OCI-LY7 (cell line): ENCODE measurements around the gene KRT3. TPM values are rescaled to one million over a fixed set of nuclear protein-coding genes. Genes with fewer than 3 reads are reported as not detected.

Experiments used
- BruUV-seq: library from RNA; stranded (reverse); fragments of 400-500 nt; replicated peaks from 2 replicates; lab custom pipeline; 2021; lab: Mats Ljungman, UMichigan
- CTCF ChIA-PET: fragments of 300-600 bp; sonication (Branson Sonifier 250); formaldehyde crosslinking; loops from one replicate; lab custom pipeline; 2022; ENCODE audit warnings: antibody characterized with exemption; ENCODE audit not compliant: unreplicated experiment; lab: Charles Lee
- POLR2A ChIA-PET: fragments of 300-600 bp; sonication (Branson Sonifier 250); formaldehyde crosslinking; loops from one replicate; lab custom pipeline; 2022; ENCODE audit warnings: antibody characterized with exemption; lab: Charles Lee
- DNase-seq: peaks from one replicate; pipeline ENCODE4 v3.0.0-alpha.2; 2015; ENCODE audit warnings: low spot score
- H2AFZ ChIP-seq: fragments of 200-600 bp; sonication (generic), shearing (Covaris generic); 2 replicates; pipeline ENCODE4 v1.6.1; 2014; ENCODE audit warnings: mild to moderate bottlenecking, antibody characterized with exemption, low read length, moderate library complexity
- H3K27ac ChIP-seq: fragments of 200-600 bp; sonication (generic); 2 replicates; pipeline ENCODE4 v1.5.1; 2014; ENCODE audit warnings: mixed run types, low read depth, mild to moderate bottlenecking, moderate library complexity, low read length, inconsistent platforms; ENCODE audit not compliant: poor library complexity, severe bottlenecking
- H3K36me3 ChIP-seq: fragments of 200-600 bp; sonication (generic); 2 replicates; pipeline ENCODE4 v1.6.1; 2014; ENCODE audit warnings: mild to moderate bottlenecking, antibody characterized with exemption, low read length, moderate library complexity, mixed read lengths; ENCODE audit not compliant: insufficient read depth
- H3K4me1 ChIP-seq: fragments of 200-600 bp; sonication (generic); 2 replicates; pipeline ENCODE4 v1.5.1; 2014; ENCODE audit warnings: mild to moderate bottlenecking, low read length; ENCODE audit not compliant: insufficient read depth, poor library complexity, severe bottlenecking
- H3K4me2 ChIP-seq: fragments of 200-600 bp; sonication (generic); 2 replicates; pipeline ENCODE4 v1.6.1; 2014; ENCODE audit warnings: mild to moderate bottlenecking, low read length
- H3K4me3 ChIP-seq: fragments of 200-600 bp; sonication (generic); 2 replicates; pipeline ENCODE4 v1.5.1; 2014; ENCODE audit warnings: mild to moderate bottlenecking, low read depth, low read length; ENCODE audit not compliant: poor library complexity, severe bottlenecking
- H3K79me2 ChIP-seq: fragments of 200-600 bp; sonication (generic); 2 replicates; pipeline ENCODE4 v1.6.1; 2016; ENCODE audit warnings: low read depth, mild to moderate bottlenecking, low read length, moderate library complexity, mixed read lengths; ENCODE audit not compliant: insufficient read depth
- H3K9me2 ChIP-seq: fragments of 200-600 bp; sonication (generic); 2 replicates; pipeline ENCODE4 v1.6.1; 2016; ENCODE audit warnings: mild to moderate bottlenecking, low read length, mixed read lengths; ENCODE audit not compliant: insufficient read depth
- H3K9me3 ChIP-seq: fragments of 200-600 bp; sonication (generic); 2 replicates; pipeline ENCODE4 v1.6.1; 2014; ENCODE audit warnings: mild to moderate bottlenecking, mixed run types, low read length, mixed read lengths
- H4K20me1 ChIP-seq: fragments of 200-600 bp; sonication (generic); 2 replicates; pipeline ENCODE4 v1.6.1; 2014; ENCODE audit warnings: mild to moderate bottlenecking, antibody characterized with exemption, low read length, moderate library complexity, mixed read lengths; ENCODE audit not compliant: insufficient read depth
- EZH2phosphoT487 ChIP-seq: fragments of 200-600 bp; sonication (generic); IDR thresholded peaks from 2 replicates; pipeline ENCODE4 v1.6.1; 2018; ENCODE audit warnings: low read depth, borderline replicate concordance, mild to moderate bottlenecking, mixed run types, antibody characterized with exemption, low read length, moderate library complexity, mixed read lengths
- intact Hi-C: fragments of 100-400 bp; cut with micrococcal nuclease; formaldehyde crosslinking; loops from one replicate; pipeline ENCODE4 v1.10.0; 2022; ENCODE audit not compliant: unreplicated experiment
- total RNA-seq, 2 experiments: library from RNA; depleted of rRNA in 1 of 2; stranded (reverse); fragments of >200 nt in 1 of 2; shearing (Covaris generic) in 1 of 2; gene quantifications; 2 replicates each; pipeline ENCODE4 v1.2.3, GENCODE V29; 2014 to 2022
- TF ChIP-seq, protein P1 (sequence below): fragments of 200-600 bp; sonication (generic); conservative IDR thresholded peaks from 2 replicates; pipeline ENCODE4 v1.5.1; 2014; ENCODE audit warnings: mild to moderate bottlenecking, antibody characterized with exemption, low read length, moderate library complexity, mixed read lengths

KRT3 gene
- total RNA-seq, 2 experiments from 2014 or later, result not detected

GRCh38 chr12:52777566-52777965, 18.4 kb downstream of the KRT3 start:
- no peak for TF ChIP-seq EZH2phosphoT487
- TF ChIP-seq, protein P1, sequence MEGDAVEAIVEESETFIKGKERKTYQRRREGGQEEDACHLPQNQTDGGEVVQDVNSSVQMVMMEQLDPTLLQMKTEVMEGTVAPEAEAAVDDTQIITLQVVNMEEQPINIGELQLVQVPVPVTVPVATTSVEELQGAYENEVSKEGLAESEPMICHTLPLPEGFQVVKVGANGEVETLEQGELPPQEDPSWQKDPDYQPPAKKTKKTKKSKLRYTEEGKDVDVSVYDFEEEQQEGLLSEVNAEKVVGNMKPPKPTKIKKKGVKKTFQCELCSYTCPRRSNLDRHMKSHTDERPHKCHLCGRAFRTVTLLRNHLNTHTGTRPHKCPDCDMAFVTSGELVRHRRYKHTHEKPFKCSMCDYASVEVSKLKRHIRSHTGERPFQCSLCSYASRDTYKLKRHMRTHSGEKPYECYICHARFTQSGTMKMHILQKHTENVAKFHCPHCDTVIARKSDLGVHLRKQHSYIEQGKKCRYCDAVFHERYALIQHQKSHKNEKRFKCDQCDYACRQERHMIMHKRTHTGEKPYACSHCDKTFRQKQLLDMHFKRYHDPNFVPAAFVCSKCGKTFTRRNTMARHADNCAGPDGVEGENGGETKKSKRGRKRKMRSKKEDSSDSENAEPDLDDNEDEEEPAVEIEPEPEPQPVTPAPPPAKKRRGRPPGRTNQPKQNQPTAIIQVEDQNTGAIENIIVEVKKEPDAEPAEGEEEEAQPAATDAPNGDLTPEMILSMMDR, result no peak
- CTCF ChIA-PET, result no interaction called here
- DNase-seq, result no peak
- Histone ChIP-seq H3K4me1 (no peaks in the 10 kb centered on the region), H2AFZ (no peak overlapping the region), H3K9me3 (no peaks in the 10 kb centered on the region), H3K27ac (no peak overlapping the region), H3K36me3 (no peaks in the 10 kb centered on the region), H3K4me3 (no peak overlapping the region), H3K79me2 (no peaks in the 10 kb centered on the region), H3K9me2 (no peaks in the 10 kb centered on the region), H3K4me2 (no peak overlapping the region), H4K20me1 (no peaks in the 10 kb centered on the region; the same call in 1 of the 2 replicates)
- intact Hi-C loops, result no loop called here
- POLR2A ChIA-PET, result interaction anchor here (0.5 kb wide), 1 partner anchor 1010 kb away, joined by 4 read pairs; no protein-coding TSS in a partner anchor
- BruUV-seq, result no TSS peak

GRCh38 chr12:52776913-52777395, 19.0 kb downstream of the KRT3 start, which contains the start of gene KRT76:
KRT76 (minus strand) TSS chr12:52777345; CDS start chr12:52777291, 54 bp downstream.
- Histone ChIP-seq H4K20me1 (no peaks in the 10 kb centered on the region; the same call in 1 of the 2 replicates), H3K4me1 (no peaks in the 10 kb centered on the region), H3K4me2 (no peak within 1 kb of the TSS), H2AFZ (no peak within 1 kb of the TSS), H3K9me2 (no peaks in the 10 kb centered on the region), H3K36me3 (no peaks in the 10 kb centered on the region), H3K4me3 (no peak within 1 kb of the TSS), H3K9me3 (no peaks in the 10 kb centered on the region), H3K27ac (no peak within 1 kb of the TSS), H3K79me2 (no peaks in the 10 kb centered on the region)
- intact Hi-C loops, result no loop called here
- TF ChIP-seq, protein P1, result no peak
- TF ChIP-seq EZH2phosphoT487, result no peak
- ChIA-PET POLR2A (no interaction called here), CTCF (no interaction called here)
- no peak for DNase-seq
- BruUV-seq, result no TSS peak

- ChIA-PET POLR2A (no interaction called here), CTCF (no interaction called here)
- H3K4me1 ChIP-seq, result no peaks in the 10 kb centered on the region
- no peak overlapping the region for H3K4me3 ChIP-seq
- H3K9me2 ChIP-seq, result no peaks in the 10 kb centered on the region
- H3K36me3 ChIP-seq, result no peaks in the 10 kb centered on the region
- no peak overlapping the region for H2AFZ ChIP-seq
- BruUV-seq, result no TSS peak
- H3K4me2 ChIP-seq, result no peak overlapping the region
- no peaks in the 10 kb centered on the region; the same call in 1 of the 2 replicates for H4K20me1 ChIP-seq
- intact Hi-C loops, result no loop called here
- TF ChIP-seq, protein P1, result no peak
- TF ChIP-seq EZH2phosphoT487, result no peak
- H3K9me3 ChIP-seq, result no peaks in the 10 kb centered on the region
- no peak for DNase-seq
- H3K79me2 ChIP-seq, result no peaks in the 10 kb centered on the region
- H3K27ac ChIP-seq, result no peak overlapping the region
Measured at GRCh38 chr12:52776435-52776834, 19.5 kb downstream of the KRT3 start.
